Heart right ventricle (tissue), 16 donors: Measurements from ENCODE around the gene ACTR1B. TPM values are rescaled to one million over a fixed set of nuclear protein-coding genes. Genes with fewer than 3 reads are reported as not detected.
A peak's percentile ranks its signal among the peaks of the same experiment; 100 is the strongest.

ENCODE experiments used
- ATAC-seq, 8 donors: fragments of 200-7000 bp; cut with Tn5 transposase; one replicate each; pipeline ENCODE4 v1.9.1; 2020; ENCODE audit warnings: mild to moderate bottlenecking in 8 of 8, moderate library complexity in 8 of 8, moderate number of reproducible peaks in 1 of 8
- DNase-seq, 2 donors: peaks; one replicate each; pipeline ENCODE4 v3.0.0-alpha.2; 2020
- H3K27ac ChIP-seq, 10 donors: fragments of 200-600 bp; sonication (generic) in 2 of 10; one replicate each; pipeline versions ENCODE4 v1.5.0 to v1.8.0; 2020 to 2022; ENCODE audit warnings: mild to moderate bottlenecking in 3 of 10
- H3K27me3 ChIP-seq, 7 donors: fragments of 200-600 bp; one replicate each; pipeline ENCODE4 v1.8.0; 2021 to 2022; ENCODE audit warnings: mild to moderate bottlenecking in 2 of 7
- H3K36me3 ChIP-seq, 9 donors: fragments of 200-600 bp; sonication (generic) in 1 of 9; one replicate each; pipeline versions ENCODE4 v1.5.0 to v1.8.0; 2020 to 2022; ENCODE audit warnings: mild to moderate bottlenecking in 2 of 9
- H3K4me1 ChIP-seq, 9 donors: fragments of 200-600 bp; sonication (generic) in 1 of 9; one replicate each; pipeline versions ENCODE4 v1.5.0 to v1.8.0; 2020 to 2022; ENCODE audit warnings: mild to moderate bottlenecking in 4 of 9
- H3K4me3 ChIP-seq, 10 donors: fragments of 200-600 bp; sonication (generic) in 2 of 10; one replicate each; pipeline versions ENCODE4 v1.5.0 to v1.8.0; 2020 to 2022; ENCODE audit warnings: mild to moderate bottlenecking in 7 of 10, moderate library complexity in 2 of 10
- H3K9me3 ChIP-seq, 11 donors: fragments of 200-600 bp in 10 of 11; sonication (generic) in 2 of 11; one replicate each; pipeline versions ENCODE4 v1.5.0 to v1.8.0; 2013 to 2022; ENCODE audit warnings: mild to moderate bottlenecking in 2 of 11, control low read depth in 1 of 11, moderate library complexity in 1 of 11
- WGBS, 2 donors: extraction: QIAGEN DNeasy Blood & Tissue Kit; methylation state at CpG; one replicate each; pipeline ENCODE4 v1.1.7; 2013; ENCODE audit warnings: inconsistent platforms in 1 of 2; 5-methylcytosine and 5-hydroxymethylcytosine counted together
- intact Hi-C, 10 donors: fragments of 100-400 bp; cut with DNase I; formaldehyde crosslinking; loops; one replicate each; pipeline versions ENCODE4 v1.11.1 to v1.14.2; 2022
- polyA plus RNA-seq, 2 donors: library from polyadenylated mRNA; stranded (reverse); fragments of 200-250 nt; gene quantifications; one replicate each; pipeline ENCODE4 v1.2.3, GENCODE V29; 2013
- total RNA-seq, 10 donors: library from RNA; stranded (reverse); fragmentation: NEBNext Ultra II Directional in 3 of 10; extraction: Animal tissue kit (Norgen Biotek cat#: 25700) in 3 of 10; gene quantifications; one replicate each; pipeline versions ENCODE4 v1.2.1 to v1.2.4, GENCODE V29; 2021 to 2023
- TF ChIP-seq, protein P1 (sequence below), 9 donors: fragments of 200-600 bp; sonication (generic) in 2 of 9; IDR thresholded peaks; one replicate each; pipeline versions ENCODE4 v1.5.0 to v1.8.0; 2021 to 2022; ENCODE audit warnings: antibody characterized with exemption in 9 of 9, mild to moderate bottlenecking in 5 of 9, moderate library complexity in 1 of 9
- donor health status: Arrhythmogenic right ventricular cardiomyopathy.
- donor health status: ischemic (EF 13 %, LVEDD 7.1; RV severe dilation, severe dysfunction).
- donor health status: healthy with polysubstance abuse.
- donor health status: DM: no; HTN: yes; CAD: no.
- donor health status: DM: no; HTN: no; CAD: no.
- donor health status: ischemic (EF 25% LVEDD 6.9; RV normal size, moderate dysfunction).
- donor health status: ischemic (EF 25% LVEDD 5.7; RV mildly dilated, moderate dysfunction).
- donor health status: healthy.
- donor health status: DM: yes; HTN: yes; CAD: no.
- donor health status: Ischemic cardiomyopathy.
- donor health status: ischemic (EF 35%, LVEDD 5.7; RV mildly dilated, moderate dysfunction).
- donor health status: nonischemic (EF 11% LVEDD 7.7; RV severe dilation, severe dysfunction).
- donor health status: DM: yes; HTN: yes; CAD: no.
- donor health status: PGD.
- donor health status: ischemic (EF 29% LVEDD 5.4; RV normal size, mild dysfunction).
- donor health status: nonischemic (EF 23%, LVEDD 6.1; RV moderate dilation, normal function).

ACTR1B gene
- total and polyA plus RNA-seq, 12 donors: 43.4 to 87.5 (median 71.4) TPM

DNA sequence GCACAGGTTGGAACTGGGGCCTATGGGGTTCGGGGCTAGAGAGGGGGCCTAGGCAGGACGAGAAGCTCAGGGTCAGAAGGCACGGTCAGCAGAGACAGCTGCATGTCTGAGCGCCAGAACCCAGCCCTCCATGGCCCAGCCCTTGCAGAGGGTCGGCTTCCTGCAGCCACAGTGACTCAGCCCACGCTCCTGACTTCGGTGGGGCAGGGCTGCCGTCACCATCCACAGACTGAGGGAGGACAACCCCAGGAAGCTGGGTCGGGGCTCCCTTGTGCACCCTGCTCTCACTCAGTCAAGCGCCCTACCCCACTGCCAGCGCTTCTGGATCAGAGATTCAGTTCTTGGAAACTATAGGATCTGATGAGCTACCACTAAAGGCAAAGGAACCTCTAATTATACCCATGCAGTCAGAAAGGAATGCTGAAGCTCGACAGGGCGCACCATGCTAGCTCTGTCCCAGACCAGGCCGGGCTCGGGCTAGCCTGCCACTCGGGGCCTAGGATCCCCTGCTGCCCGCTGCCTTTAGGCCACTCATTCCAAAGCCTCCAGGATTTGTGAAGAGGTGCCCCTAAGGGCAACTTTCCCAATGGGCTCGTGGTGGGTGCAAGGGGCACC lies 3.0 kb downstream of the ACTR1B start:
- TF ChIP-seq, protein P1, sequence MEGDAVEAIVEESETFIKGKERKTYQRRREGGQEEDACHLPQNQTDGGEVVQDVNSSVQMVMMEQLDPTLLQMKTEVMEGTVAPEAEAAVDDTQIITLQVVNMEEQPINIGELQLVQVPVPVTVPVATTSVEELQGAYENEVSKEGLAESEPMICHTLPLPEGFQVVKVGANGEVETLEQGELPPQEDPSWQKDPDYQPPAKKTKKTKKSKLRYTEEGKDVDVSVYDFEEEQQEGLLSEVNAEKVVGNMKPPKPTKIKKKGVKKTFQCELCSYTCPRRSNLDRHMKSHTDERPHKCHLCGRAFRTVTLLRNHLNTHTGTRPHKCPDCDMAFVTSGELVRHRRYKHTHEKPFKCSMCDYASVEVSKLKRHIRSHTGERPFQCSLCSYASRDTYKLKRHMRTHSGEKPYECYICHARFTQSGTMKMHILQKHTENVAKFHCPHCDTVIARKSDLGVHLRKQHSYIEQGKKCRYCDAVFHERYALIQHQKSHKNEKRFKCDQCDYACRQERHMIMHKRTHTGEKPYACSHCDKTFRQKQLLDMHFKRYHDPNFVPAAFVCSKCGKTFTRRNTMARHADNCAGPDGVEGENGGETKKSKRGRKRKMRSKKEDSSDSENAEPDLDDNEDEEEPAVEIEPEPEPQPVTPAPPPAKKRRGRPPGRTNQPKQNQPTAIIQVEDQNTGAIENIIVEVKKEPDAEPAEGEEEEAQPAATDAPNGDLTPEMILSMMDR (IDR thresholded peaks at IDR 0.05): no peak
- Histone ChIP-seq H3K9me3 (no peaks in the 10 kb centered on the region), H3K36me3 (peaks cover 0 to 44% (median 31%) of the 10 kb centered on the region in 9 donors), H3K27ac (peak overlapping the region in 4 of 10 donors; percentile 0 to 95 (median 32)), H3K4me3 (peak overlapping the region in 1 of 10 donors; percentile 3), H3K27me3 (no peaks in the 10 kb centered on the region), H3K4me1 (peaks cover 0 to 38% (median 31%) of the 10 kb centered on the region in 9 donors)
- ATAC-seq (no peak), DNase-seq (no peak)
- intact Hi-C loops: loop anchor here in 1 of 10 donors (1.0 kb wide), 1 partner anchor 14 kb away; no protein-coding TSS in a partner anchor
- WGBS, 2 donors: 80 to 84% methylated on average over 18 of the region's 18 CpGs

GRCh38 chr2:97660044-97660774 lies 3.6 kb downstream of the ACTR1B start:
- intact Hi-C loops: no loop called here
- peaks cover 0 to 50% (median 31%) of the 10 kb centered on the region in 9 donors for H3K36me3 ChIP-seq
- WGBS, 2 donors: 95 to 96% methylated on average over 20 of the region's 20 CpGs
- H3K27ac ChIP-seq: peak overlapping the region in 1 of 10 donors; percentile 0
- H3K4me1 ChIP-seq: peaks cover 0 to 38% (median 31%) of the 10 kb centered on the region in 9 donors
- DNase-seq (no peak), ATAC-seq (no peak)
- no peak overlapping the region for H3K4me3 ChIP-seq
- no peaks in the 10 kb centered on the region for H3K9me3 ChIP-seq
- no peaks in the 10 kb centered on the region for H3K27me3 ChIP-seq
- TF ChIP-seq, protein P1 (IDR thresholded peaks at IDR 0.05): no peak

DNA sequence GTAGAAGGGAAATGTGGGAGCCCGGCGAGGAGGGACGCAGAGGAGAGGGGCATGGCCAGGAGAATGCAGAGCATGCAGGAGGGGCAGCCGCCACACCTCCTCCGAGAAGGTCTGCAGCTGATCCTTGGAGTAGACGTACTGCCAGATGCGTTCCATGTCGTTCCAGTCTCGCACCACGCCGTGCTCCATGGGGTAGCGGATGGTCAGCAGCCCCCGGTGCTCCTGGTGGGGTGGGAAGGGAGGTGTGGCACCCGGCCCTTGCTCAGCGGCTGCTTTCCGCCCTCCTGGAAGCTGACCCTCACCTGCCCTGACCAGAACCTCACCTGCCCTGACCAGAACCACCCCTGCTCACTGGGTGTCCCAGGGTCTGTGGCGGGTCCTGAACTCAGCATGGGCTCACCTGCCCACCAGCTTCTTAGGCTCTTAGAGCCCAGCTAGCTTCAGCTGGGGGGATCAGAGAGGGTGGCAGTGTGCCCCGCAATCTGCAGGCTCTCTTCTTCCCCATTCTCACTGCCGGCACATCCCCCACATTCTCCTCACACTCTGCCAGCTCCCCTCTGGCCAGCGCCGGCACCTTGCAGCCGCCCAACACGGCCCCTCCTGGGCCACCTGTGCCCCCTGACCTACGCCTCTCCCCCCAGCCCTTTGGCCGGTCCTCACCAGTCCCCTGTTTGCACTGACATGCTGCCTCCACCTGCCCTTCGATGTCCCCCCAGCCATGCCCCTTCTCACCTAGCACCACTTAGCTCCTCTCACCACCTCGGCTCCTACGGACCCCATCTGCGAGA lies 4.4 kb downstream of the ACTR1B start:
- H3K4me1 ChIP-seq: peaks cover 0 to 30% (median 27%) of the 10 kb centered on the region in 9 donors
- ATAC-seq (no peak), DNase-seq (no peak)
- no peaks in the 10 kb centered on the region for H3K27me3 ChIP-seq
- H3K36me3 ChIP-seq: peaks cover 0 to 55% (median 32%) of the 10 kb centered on the region in 9 donors
- intact Hi-C loops: no loop called here
- TF ChIP-seq, protein P1 (IDR thresholded peaks at IDR 0.05): no peak
- 91 to 93% methylated on average over 28 to 29 of the region's 29 CpGs for WGBS, 2 donors
- H3K27ac ChIP-seq: no peak overlapping the region
- H3K4me3 ChIP-seq: no peak overlapping the region
- H3K9me3 ChIP-seq: peaks cover 0 to 6% (median 0%) of the 10 kb centered on the region in 11 donors

GRCh38 chr2:97658691-97659157 lies 5.1 kb downstream of the ACTR1B start:
- H3K27me3 ChIP-seq: no peaks in the 10 kb centered on the region
- peaks cover 0 to 30% (median 27%) of the 10 kb centered on the region in 9 donors for H3K4me1 ChIP-seq
- H3K27ac ChIP-seq: no peak overlapping the region
- H3K4me3 ChIP-seq: no peak overlapping the region
- H3K36me3 ChIP-seq: peaks cover 0 to 63% (median 39%) of the 10 kb centered on the region in 9 donors
- no peak for DNase-seq
- TF ChIP-seq, protein P1 (IDR thresholded peaks at IDR 0.05): no peak
- 82 to 87% methylated on average over 13 of the region's 13 CpGs for WGBS, 2 donors
- H3K9me3 ChIP-seq: peaks cover 0 to 14% (median 6%) of the 10 kb centered on the region in 11 donors
- no peak for ATAC-seq
- intact Hi-C loops: no loop called here
